Testis (tissue), 3 donors: ENCODE results near the gene CPNE7. TPM values are rescaled to one million over a fixed set of nuclear protein-coding genes. Genes with fewer than 3 reads are reported as not detected.

Source experiments
- DNase-seq: peaks from one replicate; pipeline ENCODE4 v3.0.0-alpha.2; 2019
- H3K27ac ChIP-seq, 2 donors: fragments of 200-600 bp; sonication (generic); one replicate each; pipeline ENCODE4 v1.5.1; 2019
- H3K27me3 ChIP-seq: fragments of 200-600 bp; sonication (generic); one replicate; pipeline ENCODE4 v1.5.1; 2019
- H3K36me3 ChIP-seq: fragments of 200-600 bp; sonication (generic); one replicate; pipeline ENCODE4 v1.5.1; 2017; ENCODE audit warnings: low read depth; ENCODE audit errors: missing control alignments
- H3K4me1 ChIP-seq: fragments of 200-600 bp; sonication (generic); one replicate; pipeline ENCODE4 v1.5.1; 2019
- H3K4me3 ChIP-seq, 2 donors: fragments of 200-600 bp; sonication (generic); one replicate each; pipeline ENCODE4 v1.5.1; 2017 to 2019
- H3K9me3 ChIP-seq: fragments of 200-600 bp; sonication (generic); one replicate; pipeline ENCODE4 v1.5.1; 2017
- CTCF ChIP-seq, 3 experiments: fragments of 450-650 bp in 2 of 3; fragments of 200-600 bp in 1 of 3; sonication (generic) in 1 of 3; IDR thresholded peaks; one replicate each; pipeline ENCODE4 v1.5.1; 2016 to 2019; ENCODE audit warnings: antibody characterized with exemption in 3 of 3, mild to moderate bottlenecking in 2 of 3, moderate library complexity in 1 of 3
- POLR2A ChIP-seq: fragments of 450-650 bp; IDR thresholded peaks from one replicate; pipeline ENCODE4 v1.6.1; 2017; ENCODE audit warnings: antibody characterized with exemption, mild to moderate bottlenecking, moderate library complexity
- WGBS, 2 donors: methylation state at CpG; one replicate each; pipeline ENCODE4 v1.1.5; 2018; 5-methylcytosine and 5-hydroxymethylcytosine counted together
- intact Hi-C: fragments of 100-400 bp; cut with DNase I; formaldehyde crosslinking; loops from one replicate; pipeline ENCODE4 v1.15.1; 2023; ENCODE audit warnings: low total_unique reads
- polyA plus RNA-seq: library from polyadenylated mRNA; stranded (reverse); fragments of 350-450 nt; fragmentation: Illumina TruSeq; extraction: RNeasy Lipid Tissue Mini Kit (QIAGEN cat#74804); gene quantifications from one replicate; pipeline ENCODE4 v1.2.3, GENCODE V29; 2014; ENCODE audit warnings: low read depth, low replicate concordance; ENCODE audit not compliant: insufficient read depth
- total RNA-seq, 2 donors: library from RNA; depleted of rRNA; stranded (reverse); fragments of >200 nt; gene quantifications; one replicate each; pipeline ENCODE4 v1.2.3, GENCODE V29; 2016

CPNE7 gene
- total and polyA plus RNA-seq, 3 donors from 2014 or later: 3.3 to 15.0 (median 12.5) TPM

GRCh38 chr16:89534252-89534756 lies 41.3 kb upstream of the CPNE7 start:
- Histone ChIP-seq H3K9me3 (no peaks in the 10 kb centered on the region), H3K36me3 (no peaks in the 10 kb centered on the region), H3K4me1 (no peaks in the 10 kb centered on the region), H3K27me3 (no peaks in the 10 kb centered on the region), H3K4me3 (no peak overlapping the region), H3K27ac (no peak overlapping the region)
- WGBS, 2 donors: 66 to 72% methylated on average over 7 to 11 of the region's 11 CpGs
- DNase-seq: no peak
- TF ChIP-seq POLR2A (no peak), CTCF (IDR thresholded peaks at IDR 0.05) (no peak)
- intact Hi-C loops: no loop called here

GRCh38 chr16:89536371-89536770 lies 39.2 kb upstream of the CPNE7 start:
- WGBS, 2 donors: 94 to 96% methylated on average over 24 of the region's 24 CpGs
- TF ChIP-seq POLR2A (no peak), CTCF (IDR thresholded peaks at IDR 0.05) (no peak)
- Histone ChIP-seq H3K36me3 (no peaks in the 10 kb centered on the region), H3K27me3 (no peaks in the 10 kb centered on the region), H3K4me3 (no peak overlapping the region), H3K27ac (no peak overlapping the region), H3K4me1 (no peaks in the 10 kb centered on the region), H3K9me3 (no peaks in the 10 kb centered on the region)
- no peak for DNase-seq
- intact Hi-C loops: no loop called here

- no peak overlapping the region for H3K4me3 ChIP-seq
- no peaks in the 10 kb centered on the region for H3K36me3 ChIP-seq
- no peak for DNase-seq
- TF ChIP-seq POLR2A (no peak), CTCF (IDR thresholded peaks at IDR 0.05) (no peak)
- no peaks in the 10 kb centered on the region for H3K27me3 ChIP-seq
- intact Hi-C loops: no loop called here
- no peaks in the 10 kb centered on the region for H3K4me1 ChIP-seq
- no peaks in the 10 kb centered on the region for H3K9me3 ChIP-seq
- H3K27ac ChIP-seq: no peak overlapping the region
- 90 to 91% methylated on average over 33 to 36 of the region's 36 CpGs for WGBS, 2 donors
Measured at GRCh38 chr16:89536886-89537548, 38.5 kb upstream of the CPNE7 start.

GRCh38 chr16:89537549-89537925 lies 38.0 kb upstream of the CPNE7 start:
- H3K27ac ChIP-seq: no peak overlapping the region
- no peak for TF ChIP-seq POLR2A
- TF ChIP-seq CTCF (IDR thresholded peaks at IDR 0.05): no peak
- DNase-seq: no peak
- H3K36me3 ChIP-seq: no peaks in the 10 kb centered on the region
- H3K27me3 ChIP-seq: no peaks in the 10 kb centered on the region
- intact Hi-C loops: no loop called here
- no peaks in the 10 kb centered on the region for H3K4me1 ChIP-seq
- H3K9me3 ChIP-seq: no peaks in the 10 kb centered on the region
- WGBS, 2 donors: 94 to 96% methylated on average over 4 to 7 of the region's 7 CpGs
- no peak overlapping the region for H3K4me3 ChIP-seq

- H3K4me1 ChIP-seq: no peaks in the 10 kb centered on the region
- H3K36me3 ChIP-seq: no peaks in the 10 kb centered on the region
- no peak for DNase-seq
- intact Hi-C loops: no loop called here
- no peaks in the 10 kb centered on the region for H3K27me3 ChIP-seq
- no peak for TF ChIP-seq CTCF (IDR thresholded peaks at IDR 0.05)
- no peak for TF ChIP-seq POLR2A
- WGBS, 2 donors: 93 to 95% methylated on average over 12 of the region's 12 CpGs
- no peak overlapping the region for H3K4me3 ChIP-seq
- no peaks in the 10 kb centered on the region for H3K9me3 ChIP-seq
- H3K27ac ChIP-seq: no peak overlapping the region
Measured at GRCh38 chr16:89538286-89538685, 37.3 kb upstream of the CPNE7 start.
